ENCODE measurements around the gene SGCA.
A peak's percentile ranks its signal among the peaks of the same experiment; 100 is the strongest.

Gene SGCA

DNA sequence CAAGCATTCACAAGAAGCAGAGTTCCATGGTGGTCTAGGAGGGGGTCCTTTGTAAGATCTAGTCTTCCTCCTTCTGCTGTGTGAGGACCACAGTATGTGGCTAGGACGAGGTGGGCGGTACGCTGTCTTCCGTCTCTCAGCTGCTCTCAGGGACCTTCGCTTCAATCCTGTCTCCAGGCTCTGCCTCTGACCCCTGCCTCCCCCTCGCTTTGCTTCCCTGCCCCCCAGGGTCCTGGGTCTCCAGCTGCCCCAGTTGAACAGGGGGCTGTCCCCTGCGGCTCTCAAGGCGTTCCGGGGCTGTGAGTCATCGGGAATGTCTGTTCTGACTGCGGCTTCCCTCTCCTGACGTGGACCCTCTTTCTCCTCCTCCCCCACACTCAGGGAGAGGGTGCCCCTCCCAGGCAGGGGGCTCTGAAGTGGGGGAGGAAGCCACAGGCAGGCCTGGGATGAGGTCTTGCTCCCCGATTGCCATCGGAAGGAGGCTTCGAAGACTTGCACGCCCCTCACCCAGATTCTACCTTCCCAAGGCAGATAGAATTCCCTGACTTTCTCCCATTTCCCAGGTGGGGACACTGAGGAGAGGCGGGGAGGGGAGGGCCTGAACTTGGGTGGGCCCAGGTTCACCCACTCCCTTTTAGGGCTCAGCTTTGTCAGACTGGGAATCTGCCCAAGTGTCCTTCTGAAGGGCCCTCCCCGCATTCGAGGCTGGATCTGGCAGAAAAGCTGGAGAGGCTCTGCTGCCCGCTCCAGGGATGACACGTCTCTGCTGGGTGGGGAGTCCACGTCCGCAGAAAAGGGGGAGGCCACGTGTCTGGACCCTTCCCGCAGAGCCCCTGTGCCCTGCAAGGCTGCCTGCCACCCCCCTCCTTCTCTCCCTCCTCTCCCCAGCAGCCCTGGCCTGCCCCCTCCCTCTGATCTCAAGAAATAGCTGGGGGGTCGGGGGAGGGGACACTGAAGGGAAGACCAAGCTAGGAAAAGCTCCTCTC is 44.7 kb downstream of the SGCA start:
- DNase-seq = peak; percentile 67

DNA sequence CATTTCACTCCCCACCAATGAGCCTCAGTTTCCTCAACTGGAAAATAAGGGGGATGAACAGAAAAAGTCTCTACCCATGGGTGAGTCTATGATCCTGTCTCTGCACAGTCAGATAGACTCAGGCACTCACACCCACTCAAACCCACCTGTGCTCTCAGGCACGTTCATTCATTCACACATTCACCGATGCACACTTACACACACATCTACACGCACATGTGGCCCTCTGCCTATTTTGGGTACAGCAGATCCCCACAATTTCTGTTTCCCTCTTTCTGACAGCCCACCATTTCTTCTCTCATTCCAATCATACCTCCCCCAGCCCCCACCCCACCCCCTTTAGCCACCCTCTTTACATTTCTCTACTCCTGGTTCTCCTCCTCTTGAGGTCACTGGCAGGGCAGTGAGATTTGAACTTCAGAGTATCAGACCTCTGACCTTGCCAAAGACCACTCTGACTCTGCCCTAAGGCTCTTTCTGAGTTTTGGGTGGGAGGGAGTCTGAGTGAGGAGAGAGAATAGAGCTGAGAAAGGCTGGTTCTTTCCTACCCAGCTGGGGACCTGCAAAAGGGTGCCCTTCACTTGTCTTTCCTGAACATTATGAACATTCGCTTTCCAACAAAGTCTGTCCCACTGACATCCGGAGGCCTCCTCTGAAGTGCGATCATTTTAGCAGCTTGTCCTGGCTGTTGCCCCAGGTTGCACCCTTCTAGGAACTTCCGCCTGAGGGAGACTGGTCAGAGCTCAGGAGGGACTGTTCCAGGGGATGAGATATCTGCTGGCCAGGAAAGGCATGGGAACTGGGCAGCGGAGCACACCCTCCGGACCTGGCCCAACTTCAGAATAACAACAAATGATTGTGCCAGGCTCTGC is 45.7 kb downstream of the SGCA start:
- no peak for DNase-seq

GRCh38 chr17:50212121-50212843 is 46.5 kb downstream of the SGCA start:
- no peak for DNase-seq

GRCh38 chr17:50213026-50214022 is 47.5 kb downstream of the SGCA start:
- no peak for DNase-seq

DNA sequence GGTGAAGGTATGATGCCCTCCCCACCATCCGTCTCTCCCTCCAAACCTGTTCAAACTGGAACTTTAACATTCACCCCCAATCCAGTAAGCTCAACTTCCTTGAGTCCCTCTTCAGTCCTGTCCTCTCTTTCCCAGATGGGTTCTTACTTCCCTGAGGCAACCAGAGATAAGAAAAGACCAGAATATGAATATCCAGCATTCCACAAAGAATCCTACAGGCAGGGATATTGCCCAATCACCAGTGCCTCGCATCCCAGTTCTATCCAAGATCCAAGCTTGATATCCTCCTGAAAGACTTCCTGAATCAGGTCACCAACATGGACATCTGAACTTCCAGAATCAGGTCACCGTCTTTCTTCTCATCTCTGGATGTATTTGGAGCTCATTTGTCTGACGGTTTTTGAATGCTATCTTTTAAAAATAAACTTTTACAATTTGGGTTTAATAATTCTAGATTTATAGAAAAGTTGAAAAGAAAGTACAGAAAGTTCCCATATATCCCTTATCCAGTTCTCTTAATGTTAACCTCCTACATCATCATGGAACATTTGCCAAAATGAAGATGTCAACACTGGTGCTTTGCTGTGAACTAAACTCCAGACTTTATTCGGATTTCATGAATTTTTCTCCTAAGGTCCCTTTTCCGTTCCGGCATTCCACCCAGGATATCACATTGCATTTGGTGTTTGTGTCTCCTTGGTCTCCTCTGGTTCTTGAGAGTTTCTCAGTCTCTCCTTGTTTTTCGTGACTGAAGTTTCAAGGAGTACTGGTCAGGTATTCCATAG is 49.4 kb downstream of the SGCA start:
- no peak for DNase-seq

- no peak for DNase-seq
Observed at GRCh38 chr17:50217591-50217990, 51.8 kb downstream of the SGCA start.

- DNase-seq = no peak
Observed at GRCh38 chr17:50218071-50218759, 52.4 kb downstream of the SGCA start.

- no peak for DNase-seq
Observed at GRCh38 chr17:50218771-50219315, 53.0 kb downstream of the SGCA start.

GRCh38 chr17:50219342-50219741 is 53.5 kb downstream of the SGCA start:
- no peak for DNase-seq

- no peak for DNase-seq
Observed at GRCh38 chr17:50219939-50220465, 54.2 kb downstream of the SGCA start.

DNA sequence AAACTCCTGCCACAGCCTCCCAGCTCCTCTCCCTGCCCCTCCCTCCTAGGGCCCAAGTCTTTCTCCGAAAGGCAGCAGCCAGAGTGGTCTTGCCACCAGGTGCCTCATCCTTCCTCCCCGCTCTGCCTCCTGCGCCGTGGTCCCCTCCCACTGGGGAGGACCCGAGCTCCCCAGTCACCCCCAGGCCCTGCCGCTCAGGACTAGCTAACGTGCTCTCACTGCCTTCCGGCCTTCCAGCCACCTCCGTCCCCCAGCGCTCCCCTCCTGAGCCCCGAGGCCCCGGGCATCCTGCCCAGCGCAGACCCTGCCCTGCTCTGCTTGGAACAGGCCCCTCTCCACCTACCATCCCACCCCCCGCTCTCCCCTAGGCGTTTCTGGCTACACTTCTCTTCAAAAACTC is 55.0 kb downstream of the SGCA start:
- DNase-seq = no peak

GRCh38 chr17:50221266-50221863 is 55.6 kb downstream of the SGCA start:
- DNase-seq = no peak

DNA sequence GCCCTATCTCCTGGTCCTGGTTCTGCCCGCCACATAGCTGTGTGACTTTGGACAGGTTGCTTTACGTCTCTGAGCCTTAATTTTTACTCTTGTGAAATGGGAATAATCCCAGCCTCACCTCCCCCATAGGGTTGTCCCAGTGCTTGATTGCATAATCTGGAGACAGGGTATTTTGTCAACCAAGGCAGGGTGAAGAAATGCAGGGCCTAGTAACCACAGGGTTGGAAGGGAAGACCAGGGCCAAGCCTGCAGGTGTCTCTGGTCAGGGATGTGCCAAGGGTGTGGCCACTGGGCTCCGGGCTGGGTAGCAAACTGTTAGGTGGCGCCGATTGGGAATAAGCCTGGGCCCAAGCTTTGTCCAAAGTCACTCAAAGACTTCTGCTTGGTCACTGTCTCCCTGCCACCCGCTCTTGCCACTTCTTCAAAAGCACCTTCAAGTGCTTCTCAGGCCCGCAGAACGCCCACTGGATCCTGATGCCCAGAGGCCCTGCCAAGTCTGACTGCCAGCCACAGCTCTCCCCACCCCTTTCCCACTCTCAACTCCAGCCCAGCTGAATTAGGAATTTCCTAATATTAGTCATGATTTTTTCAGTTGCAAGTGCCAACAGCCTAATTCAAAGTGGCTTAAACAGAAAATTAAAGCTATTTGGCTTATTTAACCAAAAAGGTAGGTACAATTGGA is 56.2 kb downstream of the SGCA start:
- DNase-seq = no peak

DNA sequence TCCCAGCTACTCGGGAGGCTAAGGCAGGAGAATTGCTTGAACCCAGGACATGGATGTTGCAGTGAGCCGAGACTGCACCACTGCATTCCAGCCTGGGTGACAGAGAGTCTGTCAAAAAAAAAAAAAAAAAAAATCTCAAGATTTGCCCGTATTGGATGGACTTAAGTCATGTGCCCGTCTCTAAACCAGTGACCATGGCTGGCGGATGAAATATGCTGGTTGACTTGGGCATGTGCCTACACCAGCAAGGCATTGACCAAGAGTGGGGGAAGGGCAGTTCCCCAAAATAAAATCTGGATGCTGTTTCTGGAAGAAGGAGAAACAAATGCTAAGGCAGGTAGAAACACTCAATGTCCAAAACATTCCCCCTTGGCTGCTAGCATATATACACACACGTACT is 57.1 kb downstream of the SGCA start:
- no peak for DNase-seq
